Activated CD4-positive, alpha-beta T cell treated with anti-CD3 and anti-CD28 coated beads, Interleukin-10, Interleukin-2, amounts not matched to agents 100 ng/mL and 50 ng/mL, durations not matched to agents 16 hours and 8 hours (primary cell): Measurements from ENCODE around the gene MSX1.

ENCODE experiments used
- DNase-seq: peaks from one replicate; pipeline ENCODE4 v3.0.0-alpha.2; 2020

The MSX1 gene

GRCh38 chr4:4871242-4871572 is 11.7 kb downstream of the MSX1 start:
- no peak for DNase-seq

GRCh38 chr4:4871573-4872313 is 12.3 kb downstream of the MSX1 start:
- no peak for DNase-seq

DNA sequence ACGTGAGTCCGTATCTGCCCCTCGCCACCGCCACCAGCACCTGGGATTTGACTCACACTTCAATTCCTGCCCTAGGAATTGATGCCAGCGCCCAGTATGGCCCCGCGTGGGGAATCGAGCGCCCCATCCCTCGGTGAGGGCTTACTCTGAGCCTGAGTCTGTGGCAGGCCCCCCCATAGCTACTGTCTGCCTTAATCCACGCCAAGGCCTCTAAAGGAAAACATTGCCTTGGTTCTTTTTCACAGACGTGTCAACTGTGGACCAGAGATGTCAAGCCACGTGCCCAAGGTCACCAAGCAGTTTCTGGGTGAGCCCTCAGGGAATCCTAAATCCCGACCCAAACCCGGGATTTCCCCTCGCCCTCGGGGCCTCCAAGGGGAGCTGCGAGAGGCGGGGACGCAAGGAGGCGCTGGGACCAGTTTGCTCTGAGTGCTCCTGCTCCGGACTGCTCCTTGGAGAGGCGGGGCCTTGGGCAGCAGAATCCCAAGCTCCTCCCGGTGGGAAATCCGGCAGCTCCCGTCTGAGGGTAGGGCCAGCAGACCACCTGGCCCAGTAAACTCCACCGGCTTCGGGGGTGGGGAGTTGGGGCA is 12.9 kb downstream of the MSX1 start:
- no peak for DNase-seq

- no peak for DNase-seq
Observed at GRCh38 chr4:4873203-4873602, 13.7 kb downstream of the MSX1 start.

DNA sequence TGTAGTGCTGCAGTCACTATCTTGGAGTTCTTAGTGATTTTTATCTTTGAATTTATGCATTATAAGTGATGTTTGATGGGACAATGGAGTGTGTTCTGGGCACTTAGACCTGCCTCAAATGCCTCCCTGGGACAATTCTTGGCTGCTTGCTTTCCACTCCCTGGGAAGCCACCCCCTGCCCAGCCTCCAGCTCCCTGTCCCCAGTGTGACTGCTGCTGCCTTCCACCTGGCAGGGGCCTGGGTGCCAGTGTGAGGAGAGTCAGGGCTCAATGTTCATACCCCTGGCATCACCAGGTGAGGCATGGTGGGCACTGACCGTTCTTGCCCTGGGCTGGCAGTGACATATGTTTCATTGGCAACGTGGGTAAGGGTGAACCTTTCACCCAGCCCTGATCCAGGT is 14.8 kb downstream of the MSX1 start:
- no peak for DNase-seq

DNA sequence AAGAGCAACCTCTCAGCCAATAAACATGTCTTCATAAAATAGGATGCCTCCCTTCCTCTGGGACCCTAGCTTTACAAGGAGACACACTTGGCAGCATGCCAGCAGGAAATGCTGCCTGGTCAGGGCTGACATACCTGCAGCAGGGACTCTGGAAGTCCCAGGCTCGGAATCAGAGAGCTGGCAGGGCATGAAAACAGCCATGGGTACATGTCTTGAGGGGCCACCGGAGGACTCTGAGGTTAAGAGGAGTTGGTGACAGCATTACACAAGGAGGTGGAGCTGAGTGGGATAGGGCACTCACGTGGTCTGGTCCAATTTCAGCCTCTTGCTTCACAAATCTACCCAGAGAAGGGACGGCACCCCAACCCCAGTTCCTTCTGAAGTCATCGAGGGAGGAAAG is 15.7 kb downstream of the MSX1 start:
- no peak for DNase-seq

GRCh38 chr4:4875611-4876010 is 16.1 kb downstream of the MSX1 start:
- no peak for DNase-seq

DNA sequence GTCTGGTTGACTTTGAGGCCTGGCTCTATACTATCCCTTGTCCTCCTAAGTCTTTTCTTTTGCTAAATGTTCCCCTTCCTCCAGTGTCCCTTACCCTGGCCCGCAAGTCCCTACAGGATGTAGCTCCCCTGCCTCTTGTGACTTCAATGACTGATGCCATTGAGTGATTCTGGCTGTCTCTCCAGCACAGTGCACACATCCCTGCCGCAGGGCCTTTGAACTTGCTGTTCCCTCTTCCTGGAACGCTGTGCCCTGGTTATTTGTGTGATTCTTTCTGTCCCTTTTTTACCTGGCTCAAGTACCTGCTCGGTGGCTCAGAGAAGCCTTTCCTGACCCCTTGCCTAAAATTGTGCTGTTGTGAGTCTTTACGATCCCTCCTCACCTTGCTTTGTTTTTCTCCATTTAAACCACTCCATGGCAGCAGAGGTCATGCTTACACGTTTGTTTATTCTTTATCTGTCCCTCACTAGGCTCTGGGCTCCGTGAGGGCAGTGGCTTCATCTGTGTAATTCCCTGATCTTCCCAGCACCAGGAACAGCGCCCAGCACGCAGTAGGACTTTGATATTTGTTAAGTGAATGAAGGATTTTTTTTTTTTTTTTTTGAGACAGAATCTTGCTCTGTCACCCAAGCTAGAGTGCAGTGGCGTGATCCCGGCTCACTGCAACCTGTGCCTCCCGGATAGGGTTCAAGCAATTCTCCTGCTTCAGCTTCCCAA is 17.6 kb downstream of the MSX1 start:
- DNase-seq: no peak

DNA sequence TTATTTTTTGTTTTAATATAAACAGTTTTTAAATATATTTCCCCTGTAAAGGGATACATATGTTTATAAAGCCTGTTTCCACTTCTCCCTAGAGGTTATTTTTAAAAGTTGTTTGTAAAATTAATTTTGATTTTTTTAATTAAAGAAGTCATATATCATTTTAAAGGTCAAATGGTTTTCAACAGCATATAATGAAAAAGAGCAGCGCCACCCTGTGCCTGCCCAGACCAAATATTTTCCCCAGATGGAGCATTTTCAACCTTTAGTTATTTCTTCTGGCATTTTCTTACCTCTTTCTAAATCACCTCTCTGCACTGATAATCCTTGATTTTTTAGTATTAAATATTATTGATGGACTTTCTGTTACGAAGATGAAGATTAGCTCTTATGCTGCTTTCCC is 21.0 kb downstream of the MSX1 start:
- no peak for DNase-seq

GRCh38 chr4:4881432-4881831 is 22.0 kb downstream of the MSX1 start:
- DNase-seq: no peak

GRCh38 chr4:4884611-4885010 is 25.1 kb downstream of the MSX1 start:
- no peak for DNase-seq

DNA sequence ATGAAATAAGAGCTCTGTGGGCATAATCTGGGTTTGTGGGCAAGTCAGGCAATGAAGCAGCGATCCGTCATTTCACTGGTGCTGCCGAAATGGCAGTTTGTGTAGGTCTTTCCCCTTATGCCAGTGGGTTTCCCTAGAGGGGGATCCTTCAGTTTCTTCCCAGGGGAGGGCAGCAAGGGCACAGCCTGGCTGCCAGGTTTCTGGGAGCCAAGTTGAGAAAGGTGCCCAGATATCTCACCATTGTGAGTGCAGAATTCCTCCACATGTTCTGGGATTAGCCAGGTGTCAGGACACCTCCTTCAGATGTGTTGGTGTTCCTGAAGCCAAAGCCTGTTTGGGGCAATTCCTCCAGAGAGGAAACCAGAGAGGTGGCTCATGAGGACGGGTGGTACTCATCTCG is 28.0 kb downstream of the MSX1 start:
- DNase-seq: no peak

DNA sequence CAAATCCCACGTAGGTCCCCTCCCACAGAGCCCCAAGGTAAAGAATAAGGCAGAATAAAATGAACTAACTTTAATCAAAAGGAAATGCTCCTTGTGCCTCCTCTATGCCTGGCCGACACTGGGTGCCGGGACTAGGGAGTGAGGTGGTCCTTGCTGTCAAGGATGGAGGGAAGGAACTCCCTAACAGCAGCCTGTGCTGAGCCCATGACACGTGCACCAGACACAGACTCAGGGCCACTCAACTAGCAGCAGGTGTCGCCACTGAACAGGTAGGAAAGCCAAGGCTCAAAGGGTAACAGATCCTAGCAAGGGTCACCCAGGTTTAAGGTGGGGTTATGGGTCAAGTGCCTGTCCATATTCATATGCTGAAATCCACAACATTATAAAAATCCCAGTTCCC is 29.2 kb downstream of the MSX1 start:
- no peak for DNase-seq

DNA sequence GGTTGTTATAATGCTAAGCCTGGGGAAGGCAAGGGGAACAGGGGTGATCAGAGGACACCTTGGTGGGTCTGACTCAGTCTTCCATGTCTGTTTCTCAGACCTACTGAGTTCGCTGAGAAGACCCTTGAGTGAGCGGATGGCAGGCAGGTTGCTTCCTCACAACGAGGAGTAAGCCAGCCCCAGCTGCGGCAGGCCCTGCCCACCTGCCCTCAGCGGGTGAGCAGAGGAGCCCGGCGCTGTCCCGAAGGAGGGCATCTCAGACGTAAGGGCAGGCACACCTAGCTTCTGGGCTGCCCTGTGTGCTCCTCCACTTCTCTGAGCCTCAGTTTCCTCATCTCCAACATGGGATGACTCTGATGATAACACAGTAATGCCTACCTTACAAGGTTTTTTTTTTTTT is 30.3 kb downstream of the MSX1 start:
- DNase-seq: no peak

- DNase-seq: no peak
Observed at GRCh38 chr4:4890574-4891255, 31.2 kb downstream of the MSX1 start.

DNA sequence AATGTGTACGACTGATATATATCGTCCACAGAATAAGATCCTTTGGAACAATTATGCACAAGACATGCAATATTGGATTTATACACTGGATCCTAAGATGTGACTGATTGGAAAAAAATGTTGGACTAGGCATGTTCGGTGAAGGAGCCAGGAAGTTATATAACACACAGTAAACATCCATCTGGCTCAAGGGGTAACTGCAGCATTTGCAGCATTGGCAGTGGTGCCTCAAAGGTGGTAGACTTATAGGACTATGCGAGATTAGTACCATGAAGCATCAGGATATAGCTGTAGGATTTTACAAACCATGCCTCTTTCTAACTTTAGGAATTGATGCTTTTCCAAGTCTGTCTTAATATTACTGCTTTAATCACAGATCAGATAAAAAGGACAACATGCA is 34.3 kb downstream of the MSX1 start:
- DNase-seq: no peak

GRCh38 chr4:4899202-4899925 is 39.9 kb downstream of the MSX1 start:
- DNase-seq: no peak

DNA sequence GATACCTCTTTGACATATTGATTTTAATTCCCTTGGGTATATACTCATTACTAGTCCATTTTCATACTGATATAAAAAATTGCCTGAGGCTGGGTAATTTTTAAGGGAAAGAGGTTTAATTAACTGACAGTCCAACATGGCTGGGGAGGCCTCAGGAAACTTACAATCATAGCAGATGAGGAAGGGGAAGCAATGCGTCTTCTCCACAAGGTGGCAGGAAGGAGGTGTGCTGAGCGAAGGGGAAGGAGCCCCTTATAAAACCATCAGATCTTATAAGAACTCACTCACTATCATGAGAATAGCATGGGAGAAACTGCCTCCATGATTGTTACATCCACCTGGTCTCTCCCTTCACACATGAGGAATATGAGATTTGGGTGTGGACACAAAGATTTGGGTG is 42.4 kb downstream of the MSX1 start:
- no peak for DNase-seq

- no peak for DNase-seq
Observed at GRCh38 chr4:4912155-4912554, 52.7 kb downstream of the MSX1 start.

- DNase-seq: no peak
Observed at GRCh38 chr4:4913147-4913561, 53.7 kb downstream of the MSX1 start.
